Neuronal stem cell (in vitro differentiated cells): ENCODE measurements around the gene TLR3.
A peak's percentile ranks its signal among the peaks of the same experiment; 100 is the strongest.

ENCODE experiments used
- DNase-seq: peaks from one replicate; pipeline ENCODE4 v3.0.0-alpha.2; 2013; ENCODE audit warnings: low spot score
- H2AFZ ChIP-seq: one replicate; pipeline ENCODE4 v1.6.1; 2013; ENCODE audit warnings: mild to moderate bottlenecking, low read length, inconsistent platforms
- H2AK5ac ChIP-seq: 2 replicates; pipeline ENCODE4 v1.6.1; 2013; ENCODE audit warnings: low read depth, mild to moderate bottlenecking, inconsistent platforms, low read length, moderate library complexity, mixed read lengths
- H2BK120ac ChIP-seq: 2 replicates; pipeline ENCODE4 v1.6.1; 2013; ENCODE audit warnings: low read depth, mild to moderate bottlenecking, inconsistent platforms, low read length, moderate library complexity, mixed read lengths
- H2BK12ac ChIP-seq: one replicate; pipeline ENCODE4 v1.6.1; 2013; ENCODE audit warnings: low read length, inconsistent platforms
- H2BK15ac ChIP-seq: 2 replicates; pipeline ENCODE4 v1.6.1; 2013; ENCODE audit warnings: mild to moderate bottlenecking, low read length, inconsistent platforms, mixed read lengths
- H2BK5ac ChIP-seq: one replicate; pipeline ENCODE4 v1.6.1; 2013; ENCODE audit warnings: inconsistent platforms, mild to moderate bottlenecking, low read length, moderate library complexity
- H3K14ac ChIP-seq: one replicate; pipeline ENCODE4 v1.6.1; 2013; ENCODE audit warnings: low read length, inconsistent platforms
- H3K18ac ChIP-seq: 2 replicates; pipeline ENCODE4 v1.6.1; 2013; ENCODE audit warnings: low read length, inconsistent platforms
- H3K23ac ChIP-seq: 2 replicates; pipeline ENCODE4 v1.6.1; 2013; ENCODE audit warnings: low read depth, mild to moderate bottlenecking, mixed read lengths, low read length, inconsistent platforms; ENCODE audit not compliant: poor library complexity
- H3K27ac ChIP-seq: replicated peaks from 3 replicates; pipeline ENCODE4 v1.5.1; 2013; ENCODE audit warnings: low read length, inconsistent platforms
- H3K27me3 ChIP-seq, 3 experiments: 2 replicates each; pipeline ENCODE4 v1.6.1; 2013; ENCODE audit warnings: low read length in 3 of 3, mild to moderate bottlenecking in 2 of 3, inconsistent platforms in 1 of 3, low read depth in 1 of 3, mixed read lengths in 1 of 3, moderate library complexity in 1 of 3; ENCODE audit not compliant: control insufficient read depth in 3 of 3, insufficient read depth in 3 of 3
- H3K36me3 ChIP-seq, 2 donors: replicated peaks in 1 of 2; 2 replicates each; pipeline ENCODE4 v1.6.1; 2013; ENCODE audit warnings: low read length in 2 of 2; ENCODE audit not compliant: control insufficient read depth in 2 of 2, insufficient read depth in 2 of 2
- H3K4ac ChIP-seq: 2 replicates; pipeline ENCODE4 v1.6.1; 2013; ENCODE audit warnings: inconsistent platforms, mild to moderate bottlenecking, low read length, moderate library complexity
- H3K4me1 ChIP-seq, 2 donors: 1 replicate in 1 of 2; 2 replicates in 1 of 2; pipeline ENCODE4 v1.6.1; 2013; ENCODE audit warnings: low read length in 2 of 2, low read depth in 1 of 2; ENCODE audit not compliant: control insufficient read depth in 2 of 2, insufficient read depth in 1 of 2
- H3K4me2 ChIP-seq: one replicate; pipeline ENCODE4 v1.6.1; 2013; ENCODE audit warnings: mild to moderate bottlenecking, low read length, inconsistent platforms; ENCODE audit not compliant: insufficient read depth, poor library complexity, severe bottlenecking
- H3K4me3 ChIP-seq, 2 donors: 2 replicates each; pipeline ENCODE4 v1.5.1; 2013; ENCODE audit warnings: low read length in 2 of 2, mild to moderate bottlenecking in 2 of 2, inconsistent platforms in 1 of 2, moderate library complexity in 1 of 2
- H3K79me1 ChIP-seq: one replicate; pipeline ENCODE4 v1.6.1; 2013; ENCODE audit warnings: low read depth, mild to moderate bottlenecking, inconsistent platforms, low read length, moderate library complexity
- H3K9ac ChIP-seq: one replicate; pipeline ENCODE4 v1.6.1; 2013; ENCODE audit warnings: mild to moderate bottlenecking, low read depth, low read length, inconsistent platforms; ENCODE audit not compliant: poor library complexity
- H3K9me3 ChIP-seq, 2 donors: replicated peaks in 1 of 2; 2 replicates each; pipeline versions ENCODE3 to v1.6.1; 2013; ENCODE audit warnings: low read length in 2 of 2, mild to moderate bottlenecking in 2 of 2, inconsistent platforms in 1 of 2, low read depth in 1 of 2, mixed read lengths in 1 of 2, moderate library complexity in 1 of 2; ENCODE audit not compliant: control insufficient read depth in 2 of 2, insufficient read depth in 1 of 2
- H4K8ac ChIP-seq: one replicate; pipeline ENCODE4 v1.6.1; 2013; ENCODE audit warnings: low read depth, mild to moderate bottlenecking, inconsistent platforms, low read length, moderate library complexity
- H4K91ac ChIP-seq: one replicate; pipeline ENCODE4 v1.6.1; 2013; ENCODE audit warnings: low read length, low read depth, mild to moderate bottlenecking, inconsistent platforms; ENCODE audit not compliant: poor library complexity
- WGBS, 2 donors: extraction: QIAGEN DNeasy Blood & Tissue Kit; methylation state at CpG; one replicate each; pipeline ENCODE4 v1.1.7; 2013; ENCODE audit warnings: missing lambda C conversion rate in 2 of 2, mixed read lengths in 1 of 2; ENCODE audit not compliant: insufficient read length in 2 of 2, insufficient replicate concordance in 1 of 2; ENCODE audit errors: extremely low coverage in 2 of 2; 5-methylcytosine and 5-hydroxymethylcytosine counted together

Gene TLR3

DNA sequence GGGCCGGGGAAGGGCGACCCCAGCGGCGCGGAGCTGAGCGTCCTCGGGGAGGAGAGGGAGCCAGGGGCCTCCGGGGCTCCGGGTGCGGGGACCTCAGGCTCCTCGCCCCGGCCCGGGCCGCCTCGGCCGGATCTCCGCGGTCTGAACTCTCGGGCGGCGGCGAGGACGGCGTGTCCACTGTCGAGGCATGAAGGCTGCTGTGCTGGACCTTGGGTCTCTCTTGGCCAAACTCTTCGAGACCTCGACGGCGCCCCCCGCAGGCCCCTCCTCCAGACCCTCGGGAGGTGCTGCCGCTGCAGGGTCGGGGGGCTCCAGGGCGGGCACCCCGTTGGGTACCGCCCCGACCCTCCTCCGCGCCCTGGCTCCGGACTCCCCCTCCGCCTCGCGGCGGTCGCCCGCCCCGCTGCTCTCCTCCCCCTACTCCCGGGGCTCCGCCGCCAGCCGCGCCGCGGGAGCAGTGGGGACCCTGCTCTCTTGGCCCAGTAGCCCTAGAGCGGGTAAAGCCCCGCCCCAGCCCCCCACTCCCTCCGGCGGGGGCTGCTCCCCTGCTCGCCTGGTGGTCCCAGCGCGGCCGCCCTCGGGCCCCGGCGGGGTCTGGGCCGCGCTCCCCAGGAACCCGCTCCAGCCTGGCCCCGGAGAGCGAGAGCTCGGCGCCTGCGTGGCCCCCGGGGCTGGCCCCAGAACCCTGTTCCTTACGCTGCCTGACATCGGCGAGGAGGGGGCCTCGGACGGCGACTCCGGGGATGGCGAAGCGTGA, 36.1 kb downstream of the TLR3 start:
- peak overlapping the region; percentile 39 for H3K14ac ChIP-seq
- peak overlapping the region; percentile 78 for H3K4me2 ChIP-seq
- H3K79me1 ChIP-seq: no peaks in the 10 kb centered on the region
- H4K8ac ChIP-seq: no peak overlapping the region
- H3K4ac ChIP-seq: no peak overlapping the region
- H4K91ac ChIP-seq: no peak overlapping the region
- H2BK12ac ChIP-seq: peak overlapping the region; percentile 52
- WGBS, 2 donors: no CpG with 5 or more reads among the region's 83 CpGs
- no peak overlapping the region for H2BK120ac ChIP-seq
- peaks cover 0 to 5% of the 10 kb centered on the region in 2 donors for H3K4me1 ChIP-seq
- H3K9me3 ChIP-seq: peaks cover 0 to 4% of the 10 kb centered on the region in 2 donors
- H3K9ac ChIP-seq: no peak overlapping the region
- H3K23ac ChIP-seq: no peak overlapping the region
- H2BK15ac ChIP-seq: peak overlapping the region; percentile 29
- H3K4me3 ChIP-seq: peak overlapping the region; percentile 12 to 81
- peak overlapping the region; percentile 81 for H3K18ac ChIP-seq
- H3K27me3 ChIP-seq: peaks cover 0 to 75% (median 18%) of the 10 kb centered on the region in 3 experiments
- H2AK5ac ChIP-seq: peak overlapping the region; percentile 2
- no peak for DNase-seq
- H3K36me3 ChIP-seq: no peaks in the 10 kb centered on the region
- H2AFZ ChIP-seq: peak overlapping the region; percentile 91
- H3K27ac ChIP-seq: no peak overlapping the region
- H2BK5ac ChIP-seq: no peak overlapping the region

DNA sequence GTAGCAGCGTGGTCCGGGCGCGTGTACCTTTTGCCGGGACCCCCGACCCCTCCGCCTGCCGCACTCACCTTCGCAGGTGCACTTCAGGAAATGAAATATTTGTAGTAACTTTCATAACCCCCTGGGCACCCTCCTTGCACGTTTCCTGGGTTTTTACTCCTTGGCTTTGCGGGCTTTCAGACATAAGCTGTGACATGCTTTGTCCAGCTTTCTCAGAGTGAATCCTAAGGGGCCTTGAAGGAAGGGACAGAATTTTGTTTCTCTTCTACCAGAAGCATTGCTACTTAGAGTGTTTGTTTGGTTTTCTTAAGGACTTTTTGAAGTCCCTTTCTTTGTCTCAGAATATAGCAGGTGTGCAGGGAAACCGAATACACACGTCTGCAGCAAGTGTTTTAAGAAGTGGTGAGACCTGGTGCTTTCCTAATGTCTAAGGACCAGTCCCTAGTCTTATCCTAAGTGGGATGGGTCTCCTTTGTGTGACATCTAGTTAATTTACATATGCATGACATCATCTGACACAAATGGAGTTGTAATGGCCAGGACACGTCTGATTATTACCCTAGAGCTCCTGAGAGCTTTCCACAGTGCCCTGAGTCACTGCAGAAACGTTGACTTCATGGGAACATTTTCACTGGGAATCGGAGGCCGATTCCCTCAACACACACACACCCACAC, 36.8 kb downstream of the TLR3 start:
- H2BK15ac ChIP-seq: peak overlapping the region; percentile 29
- H3K36me3 ChIP-seq: no peaks in the 10 kb centered on the region
- no peak overlapping the region for H3K27ac ChIP-seq
- H2BK5ac ChIP-seq: no peak overlapping the region
- DNase-seq: no peak
- H3K14ac ChIP-seq: peak overlapping the region; percentile 39
- peak overlapping the region; percentile 78 for H3K4me2 ChIP-seq
- no peak overlapping the region for H2BK12ac ChIP-seq
- peak overlapping the region; percentile 81 for H3K18ac ChIP-seq
- H3K9ac ChIP-seq: no peak overlapping the region
- no peak overlapping the region for H4K8ac ChIP-seq
- H2BK120ac ChIP-seq: no peak overlapping the region
- H3K9me3 ChIP-seq: peaks cover 0 to 4% of the 10 kb centered on the region in 2 donors
- H2AK5ac ChIP-seq: no peak overlapping the region
- peaks cover 0 to 71% (median 18%) of the 10 kb centered on the region in 3 experiments for H3K27me3 ChIP-seq
- no peak overlapping the region for H3K23ac ChIP-seq
- no peak overlapping the region for H3K4ac ChIP-seq
- H4K91ac ChIP-seq: no peak overlapping the region
- H2AFZ ChIP-seq: peak overlapping the region; percentile 91
- peaks cover 0 to 5% of the 10 kb centered on the region in 2 donors for H3K4me1 ChIP-seq
- no CpG with 5 or more reads among the region's 17 CpGs for WGBS, 2 donors
- no peaks in the 10 kb centered on the region for H3K79me1 ChIP-seq
- peak overlapping the region in 1 of 2 donors; percentile 81 for H3K4me3 ChIP-seq

DNA sequence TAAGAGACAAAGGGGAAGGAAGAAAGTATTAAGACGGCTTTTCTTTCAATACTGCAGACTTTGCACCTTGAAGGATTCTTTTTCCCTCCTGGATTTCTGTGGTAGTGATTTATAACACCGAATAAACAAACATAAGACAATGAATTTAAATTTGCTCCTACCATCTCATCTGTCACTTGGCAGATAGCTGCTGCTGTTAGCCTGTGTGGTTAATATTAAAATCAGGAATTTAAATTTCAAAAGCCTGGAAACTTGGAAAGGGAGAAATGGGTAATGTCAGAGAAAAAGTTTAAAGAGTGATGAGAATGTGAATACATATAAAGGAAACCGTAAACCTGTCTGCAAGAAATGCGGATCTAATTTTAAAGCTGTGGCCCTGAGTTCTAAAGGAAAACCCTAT, 39.0 kb downstream of the TLR3 start:
- H2AFZ ChIP-seq: no peak overlapping the region
- H2BK12ac ChIP-seq: no peak overlapping the region
- peaks cover 0 to 2% of the 10 kb centered on the region in 2 donors for H3K9me3 ChIP-seq
- no peak overlapping the region for H2BK5ac ChIP-seq
- no peak overlapping the region for H4K8ac ChIP-seq
- H3K4ac ChIP-seq: no peak overlapping the region
- H3K4me1 ChIP-seq: peaks cover 0 to 5% of the 10 kb centered on the region in 2 donors
- H3K4me2 ChIP-seq: peak overlapping the region; percentile 19
- no peak overlapping the region for H3K14ac ChIP-seq
- H3K23ac ChIP-seq: no peak overlapping the region
- H2AK5ac ChIP-seq: no peak overlapping the region
- H3K27me3 ChIP-seq: peaks cover 0 to 56% (median 17%) of the 10 kb centered on the region in 3 experiments
- no peak overlapping the region for H2BK15ac ChIP-seq
- no peak overlapping the region for H3K27ac ChIP-seq
- no peak for DNase-seq
- no peak overlapping the region for H3K9ac ChIP-seq
- WGBS, 2 donors: no CpG with 5 or more reads among the region's 4 CpGs
- no peak overlapping the region for H2BK120ac ChIP-seq
- no peak overlapping the region for H3K18ac ChIP-seq
- H3K79me1 ChIP-seq: no peaks in the 10 kb centered on the region
- no peak overlapping the region for H3K4me3 ChIP-seq
- H3K36me3 ChIP-seq: no peaks in the 10 kb centered on the region
- H4K91ac ChIP-seq: no peak overlapping the region

DNA sequence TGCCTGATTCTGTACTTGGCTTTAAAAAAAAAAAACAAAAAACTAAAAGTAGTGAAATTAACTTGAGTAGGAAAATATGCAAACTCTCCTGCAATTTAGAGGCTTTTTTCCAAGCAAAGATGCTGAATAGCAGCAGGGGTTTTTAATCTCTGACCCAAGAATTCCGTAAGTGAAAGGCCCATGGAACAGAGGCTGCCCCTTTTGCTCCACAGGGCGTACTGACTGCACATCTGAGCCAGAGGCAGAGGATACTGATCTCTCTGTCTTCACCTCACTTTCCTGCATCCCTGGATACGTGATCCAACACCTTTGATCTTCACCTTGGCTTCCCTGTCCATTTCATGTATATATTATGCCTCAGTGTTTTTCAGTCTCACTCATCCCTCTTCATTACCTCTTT, 39.4 kb downstream of the TLR3 start:
- Histone ChIP-seq H3K9ac (no peak overlapping the region), H2BK12ac (no peak overlapping the region), H3K27ac (no peak overlapping the region), H2BK5ac (no peak overlapping the region), H3K9me3 (peaks cover 0 to 2% of the 10 kb centered on the region in 2 donors), H3K27me3 (peaks cover 0 to 52% (median 12%) of the 10 kb centered on the region in 3 experiments), H3K79me1 (no peaks in the 10 kb centered on the region), H2BK120ac (no peak overlapping the region), H2AK5ac (no peak overlapping the region), H3K14ac (no peak overlapping the region), H3K23ac (no peak overlapping the region), H3K4me3 (no peak overlapping the region), H3K4me2 (no peak overlapping the region), H2BK15ac (no peak overlapping the region), H3K4me1 (peaks cover 0 to 5% of the 10 kb centered on the region in 2 donors), H4K8ac (no peak overlapping the region), H3K36me3 (no peaks in the 10 kb centered on the region), H2AFZ (no peak overlapping the region), H3K18ac (no peak overlapping the region), H3K4ac (no peak overlapping the region), H4K91ac (no peak overlapping the region)
- DNase-seq: peak; percentile 23
- WGBS, 2 donors: no CpG with 5 or more reads among the region's 3 CpGs
